GM23338 (cell line): ENCODE data around the gene KAT6B. TPM values are rescaled to one million over a fixed set of nuclear protein-coding genes. Genes with fewer than 3 reads are reported as not detected.

Experiments used
- ATAC-seq: fragments of 200-7000 bp; cut with Tn5 transposase; 3 replicates; pipeline ENCODE4 v1.9.1; 2020
- DNase-seq: peaks from one replicate; pipeline ENCODE4 v3.0.0-alpha.2; 2015; ENCODE audit warnings: low spot score
- H2AFZ ChIP-seq: fragments of 200-600 bp; sonication (generic); 2 replicates; pipeline ENCODE4 v1.8.0; 2016; ENCODE audit warnings: antibody characterized with exemption, mild to moderate bottlenecking, moderate library complexity
- H3F3A ChIP-seq: fragments of 200-600 bp; sonication (generic); replicated peaks from 2 replicates; pipeline ENCODE4 v1.8.0; 2017; ENCODE audit warnings: antibody characterized with exemption, mixed run types, low read depth
- H3K27ac ChIP-seq: fragments of 200-600 bp; sonication (generic); 2 replicates; pipeline ENCODE4 v1.6.1; 2016; ENCODE audit warnings: low read depth
- H3K27me3 ChIP-seq: fragments of 200-600 bp; sonication (generic); 2 replicates; pipeline ENCODE4 v1.8.0; 2016; ENCODE audit warnings: mild to moderate bottlenecking, mixed run types, moderate library complexity; ENCODE audit not compliant: insufficient read depth
- H3K36me3 ChIP-seq: fragments of 200-600 bp; sonication (generic); 2 replicates; pipeline ENCODE4 v1.8.0; 2016; ENCODE audit warnings: mild to moderate bottlenecking; ENCODE audit not compliant: insufficient read depth
- H3K4me1 ChIP-seq: fragments of 200-600 bp; sonication (generic); 2 replicates; pipeline ENCODE4 v1.8.0; 2016; ENCODE audit warnings: mild to moderate bottlenecking, moderate library complexity; ENCODE audit not compliant: insufficient read depth
- H3K4me2 ChIP-seq: fragments of 200-600 bp; sonication (generic); 2 replicates; pipeline ENCODE4 v1.7.1; 2017; ENCODE audit warnings: mixed run types
- H3K4me3 ChIP-seq: fragments of 200-600 bp; sonication (generic); 2 replicates; pipeline ENCODE4 v1.6.1; 2016; ENCODE audit warnings: mixed run types
- H3K79me2 ChIP-seq: fragments of 200-600 bp; sonication (generic); replicated peaks from 2 replicates; pipeline ENCODE4 v1.8.0; 2017; ENCODE audit warnings: mild to moderate bottlenecking; ENCODE audit not compliant: insufficient read depth
- H3K9me2 ChIP-seq: fragments of 200-600 bp; sonication (generic); 2 replicates; pipeline ENCODE4 v1.8.0; 2017; ENCODE audit not compliant: insufficient read depth
- H4K20me1 ChIP-seq: fragments of 200-600 bp; sonication (generic); replicated peaks from 2 replicates; pipeline ENCODE4 v1.8.0; 2017; ENCODE audit warnings: mild to moderate bottlenecking; ENCODE audit not compliant: insufficient read depth
- H3K27ac Mint-ChIP-seq: 2 replicates; pipeline ENCODE4 v1.8.0; 2020; ENCODE audit warnings: inconsistent platforms, mild to moderate bottlenecking, moderate library complexity, mixed read lengths
- H3K27me3 Mint-ChIP-seq: 3 replicates; pipeline ENCODE4 v1.8.0; 2022; ENCODE audit warnings: low read depth, mild to moderate bottlenecking, moderate library complexity, mixed read lengths, inconsistent platforms; ENCODE audit not compliant: insufficient read depth, poor library complexity
- H3K36me3 Mint-ChIP-seq: 3 replicates; pipeline ENCODE4 v1.8.0; 2021; ENCODE audit warnings: low read depth, mild to moderate bottlenecking, inconsistent platforms, moderate library complexity, mixed read lengths
- H3K4me1 Mint-ChIP-seq: 3 replicates; pipeline ENCODE4 v1.8.0; 2020; ENCODE audit warnings: mild to moderate bottlenecking, inconsistent platforms, mixed read lengths
- H3K4me3 Mint-ChIP-seq: 3 replicates; pipeline ENCODE4 v1.8.0; 2021; ENCODE audit warnings: moderate library complexity, mild to moderate bottlenecking, inconsistent platforms, mixed read lengths
- H3K9me3 Mint-ChIP-seq: 3 replicates; pipeline ENCODE4 v1.8.0; 2020; ENCODE audit warnings: moderate library complexity, mild to moderate bottlenecking, inconsistent platforms, mixed read lengths
- CREB1 ChIP-seq: fragments of 250-450 bp; sonication (Bioruptor Pico); IDR thresholded peaks from 2 replicates; pipeline ENCODE4 v1.5.0; 2020; ENCODE audit warnings: low read depth, mild to moderate bottlenecking, moderate library complexity
- CTCF ChIP-seq, 2 experiments: fragments of 200-600 bp in 1 of 2; sonication (generic) in 1 of 2; conservative IDR thresholded peaks; 2 replicates each; pipeline versions ENCODE4 v1.5.1 to v1.6.1; 2016 to 2017; ENCODE audit warnings: antibody characterized with exemption in 2 of 2, low read depth in 2 of 2, mild to moderate bottlenecking in 2 of 2, moderate library complexity in 1 of 2
- EZH2phosphoT487 ChIP-seq: fragments of 200-600 bp; sonication (generic); IDR thresholded peaks from one replicate; pipeline ENCODE4 v1.8.1; 2018; ENCODE audit warnings: antibody characterized with exemption; ENCODE audit not compliant: unreplicated experiment
- JUNB ChIP-seq: IDR thresholded peaks from one replicate; pipeline ENCODE4 v1.6.1; 2016; ENCODE audit warnings: antibody characterized with exemption; ENCODE audit not compliant: unreplicated experiment
- REST ChIP-seq: IDR thresholded peaks from one replicate; pipeline ENCODE4 v1.6.1; 2018; ENCODE audit warnings: antibody characterized with exemption; ENCODE audit not compliant: unreplicated experiment
- ZNF114 ChIP-seq: fragments of 250-450 bp; sonication (Bioruptor Pico); IDR thresholded peaks from 2 replicates; pipeline ENCODE4 v1.5.0; 2020; ENCODE audit warnings: mild to moderate bottlenecking, moderate library complexity
- ZNF331 ChIP-seq: fragments of 250-450 bp; sonication (Bioruptor Pico); IDR thresholded peaks from 2 replicates; pipeline ENCODE4 v1.5.0; 2020; ENCODE audit warnings: low read depth, mild to moderate bottlenecking, moderate library complexity
- ZNF462 ChIP-seq: fragments of 250-450 bp; sonication (Bioruptor Pico); IDR thresholded peaks from 2 replicates; pipeline ENCODE4 v1.5.0; 2020; ENCODE audit warnings: mild to moderate bottlenecking, moderate library complexity
- polyA plus RNA-seq: library from polyadenylated mRNA; unstranded; fragments of >200 nt; fragmentation: Nextera tagmentation; extraction: Ambion mirVana; gene quantifications from 2 replicates; pipeline ENCODE4 v1.2.1, GENCODE V29; 2016
- total RNA-seq: library from RNA; depleted of rRNA; stranded (reverse); fragments of >200 nt; shearing (Covaris generic); gene quantifications from 2 replicates; pipeline ENCODE4 v1.2.3, GENCODE V29; 2014

Gene KAT6B
- total and polyA plus RNA-seq, 2 experiments from 2014 or later: 21.3 to 31.4 TPM

- Mint-ChIP-seq H3K4me1 (peaks cover 6% of the 10 kb centered on the region; the same call in 2 of the 3 replicates), H3K9me3 (no peaks in the 10 kb centered on the region), H3K4me3 (no peak overlapping the region), H3K27me3 (no peaks in the 10 kb centered on the region), H3K36me3 (no peaks in the 10 kb centered on the region), H3K27ac (no peak overlapping the region)
- ATAC-seq: no peak
- no peaks in the 10 kb centered on the region for H3F3A ChIP-seq
- no peak overlapping the region for H2AFZ ChIP-seq
- TF ChIP-seq ZNF114 (CRISPR knock-in tag) (no peak), ZNF462 (CRISPR knock-in tag) (no peak), CTCF (conservative IDR thresholded peaks at IDR 0.05; ENCODE audit: low read depth in 2 of 2) (no peak), REST (no peak), JUNB (no peak), ZNF331 (no peak), EZH2phosphoT487 (no peak), CREB1 (CRISPR knock-in tag) (no peak)
- H3K79me2 ChIP-seq: peaks cover 46% of the 10 kb centered on the region
- no peaks in the 10 kb centered on the region for H3K27me3 ChIP-seq
- peaks cover 4% of the 10 kb centered on the region; the same call in 1 of the 2 replicates for H4K20me1 ChIP-seq
- DNase-seq: no peak
- H3K36me3 ChIP-seq: no peaks in the 10 kb centered on the region
- H3K4me2 ChIP-seq: no peak overlapping the region
- no peaks in the 10 kb centered on the region for H3K4me1 ChIP-seq
- 0 out of 2 replicates have a peak, but pooled peaks cover 2% of the 10 kb centered on the region for H3K9me2 ChIP-seq
- no peak overlapping the region for H3K27ac ChIP-seq
- H3K4me3 ChIP-seq: no peak overlapping the region
These were observed 84.6 kb downstream of the KAT6B start for GRCh38 chr10:74910976-74911350.
